Measurements from ENCODE around the gene ADAMTSL2.

DNA sequence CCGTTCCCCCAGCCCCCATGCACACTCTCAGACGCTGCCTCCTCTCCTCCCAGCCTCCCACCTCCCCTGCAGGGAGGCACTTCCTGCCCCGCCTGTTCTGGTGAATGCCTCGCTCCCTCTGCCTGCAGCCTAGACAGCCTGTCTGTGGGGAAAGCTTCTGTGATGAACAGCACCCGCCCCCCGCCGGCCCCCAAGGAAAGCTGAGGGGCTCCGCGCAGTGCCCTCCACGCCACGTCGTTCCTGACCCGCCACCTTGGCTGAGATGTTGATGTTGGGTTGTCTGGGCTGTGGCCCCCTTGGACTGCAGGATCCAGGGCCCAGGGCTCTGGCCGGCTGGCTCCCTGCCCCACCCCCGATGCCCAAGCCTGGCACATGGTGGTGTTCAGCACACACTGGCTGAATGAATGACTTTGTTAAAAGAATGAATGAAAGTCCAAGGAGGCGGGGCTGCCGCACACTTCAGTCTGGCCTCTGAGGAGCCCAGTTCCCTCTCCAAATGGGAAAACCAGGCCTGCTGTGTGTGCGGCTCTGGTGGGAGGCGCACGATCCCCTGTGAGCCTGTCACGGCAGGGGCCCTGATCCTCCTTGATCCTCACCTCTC lies 7.7 kb upstream of the ADAMTSL2 start:
- TF ChIP-seq, protein P1, sequence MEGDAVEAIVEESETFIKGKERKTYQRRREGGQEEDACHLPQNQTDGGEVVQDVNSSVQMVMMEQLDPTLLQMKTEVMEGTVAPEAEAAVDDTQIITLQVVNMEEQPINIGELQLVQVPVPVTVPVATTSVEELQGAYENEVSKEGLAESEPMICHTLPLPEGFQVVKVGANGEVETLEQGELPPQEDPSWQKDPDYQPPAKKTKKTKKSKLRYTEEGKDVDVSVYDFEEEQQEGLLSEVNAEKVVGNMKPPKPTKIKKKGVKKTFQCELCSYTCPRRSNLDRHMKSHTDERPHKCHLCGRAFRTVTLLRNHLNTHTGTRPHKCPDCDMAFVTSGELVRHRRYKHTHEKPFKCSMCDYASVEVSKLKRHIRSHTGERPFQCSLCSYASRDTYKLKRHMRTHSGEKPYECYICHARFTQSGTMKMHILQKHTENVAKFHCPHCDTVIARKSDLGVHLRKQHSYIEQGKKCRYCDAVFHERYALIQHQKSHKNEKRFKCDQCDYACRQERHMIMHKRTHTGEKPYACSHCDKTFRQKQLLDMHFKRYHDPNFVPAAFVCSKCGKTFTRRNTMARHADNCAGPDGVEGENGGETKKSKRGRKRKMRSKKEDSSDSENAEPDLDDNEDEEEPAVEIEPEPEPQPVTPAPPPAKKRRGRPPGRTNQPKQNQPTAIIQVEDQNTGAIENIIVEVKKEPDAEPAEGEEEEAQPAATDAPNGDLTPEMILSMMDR (conservative IDR thresholded peaks at IDR 0.05) = no peak
- TF ChIP-seq ZFX (IDR thresholded peaks at IDR 0.05) = no peak
